ENCODE measurements around the gene NEDD4L.

- TF ChIP-seq CTCF (IDR thresholded peaks at IDR 0.05; ENCODE audit: low read depth, low read length) (no peak), POLR2A (IDR thresholded peaks at IDR 0.05; ENCODE audit: extremely low read depth, insufficient read length) (no peak), MAX (IDR thresholded peaks at IDR 0.05; ENCODE audit: low read depth, low read length) (no peak)
Observed at GRCh38 chr18:58291131-58291530, 247.1 kb downstream of the NEDD4L start.
